ENCODE data around the gene GSN. TPM values are rescaled to one million over a fixed set of nuclear protein-coding genes. Genes with fewer than 3 reads are reported as not detected.

Gene GSN
- total and polyA plus RNA-seq, 2 of the 13 experiments (the other 11 are each of a cell fraction or from before 2014, with no cell fraction given), result 294 to 307 TPM

- TF ChIP-seq ZNF646 (CRISPR knock-in tag; IDR thresholded peaks at IDR 0.05) (0 out of 2 replicates have a peak, but pooled peaks have one; percentile 13), E2F2 (CRISPR knock-in tag; IDR thresholded peaks at IDR 0.05; ENCODE audit: borderline replicate concordance) (0 out of 2 replicates have a peak, but pooled peaks have one; percentile 62), BHLHE40 (IDR thresholded peaks at IDR 0.05; ENCODE audit: low read length) (no peak), IRF1 (CRISPR knock-in tag; IDR thresholded peaks at IDR 0.05; ENCODE audit: low read depth) (no peak), HOXA3 (CRISPR knock-in tag; IDR thresholded peaks at IDR 0.05) (peak; percentile 8; the same call in 1 of the 2 replicates), SRY (CRISPR knock-in tag; IDR thresholded peaks at IDR 0.05) (no peak), HIVEP1 (CRISPR knock-in tag; IDR thresholded peaks at IDR 0.05) (no peak), ZNF549 (CRISPR knock-in tag; IDR thresholded peaks at IDR 0.05) (0 out of 2 replicates have a peak, but pooled peaks have one; percentile 31), ZNF761 (CRISPR knock-in tag; conservative IDR thresholded peaks at IDR 0.05) (no peak), SNAPC2 (CRISPR knock-in tag; IDR thresholded peaks at IDR 0.05) (no peak), SPEN (CRISPR knock-in tag; IDR thresholded peaks at IDR 0.05; ENCODE audit: low read depth) (peak; percentile 3; the same call in 1 of the 2 replicates), SRSF1 (optimal IDR thresholded peaks at IDR 0.05; ENCODE audit: low read depth, low read length) (no peak), POLR2G (IDR thresholded peaks at IDR 0.05; ENCODE audit: low read depth, low read length) (0 out of 2 replicates have a peak, but pooled peaks have one; percentile 35), ZNF644 (CRISPR knock-in tag; IDR thresholded peaks at IDR 0.05; ENCODE audit: low read depth) (0 out of 2 replicates have a peak, but pooled peaks have one; percentile 26), ZFY (CRISPR knock-in tag; IDR thresholded peaks at IDR 0.05) (peak; percentile 3; the same call in 1 of the 2 replicates), NFIB (CRISPR knock-in tag; IDR thresholded peaks at IDR 0.05; ENCODE audit: borderline replicate concordance) (no peak), MIXL1 (CRISPR knock-in tag; IDR thresholded peaks at IDR 0.05) (no peak), NONO (IDR thresholded peaks at IDR 0.05) (no peak), NONO (CRISPR knock-in tag; conservative IDR thresholded peaks at IDR 0.05) (0 out of 2 replicates have a peak, but pooled peaks have one; percentile 30)
Observed at GRCh38 chr9:121298689-121299466, 30.9 kb downstream of the GSN start (continued).

All from HepG2 (cell line).